ENCODE measurements around the gene IFITM2.

- TF ChIP-seq CTCF (conservative IDR thresholded peaks at IDR 0.05; ENCODE audit: low read depth in 2 of 2) (no peak), NANOG (IDR thresholded peaks at IDR 0.05; ENCODE audit: borderline replicate concordance) (no peak), EZH2 (IDR thresholded peaks at IDR 0.05; ENCODE audit: low read depth, unreplicated experiment) (no peak), ETS1 (IDR thresholded peaks at IDR 0.05) (no peak), POLR2AphosphoS5 (IDR thresholded peaks at IDR 0.05; ENCODE audit: low read depth) (no peak), ZNF114 (CRISPR knock-in tag; IDR thresholded peaks at IDR 0.05) (no peak), EZH2phosphoT487 (IDR thresholded peaks at IDR 0.05; ENCODE audit: unreplicated experiment) (no peak), CREB1 (CRISPR knock-in tag; IDR thresholded peaks at IDR 0.05; ENCODE audit: low read depth) (no peak), JUNB (IDR thresholded peaks at IDR 0.05; ENCODE audit: unreplicated experiment) (no peak), STAT1 (IDR thresholded peaks at IDR 0.05; ENCODE audit: unreplicated experiment) (no peak)
- TF ChIP-seq, protein P1, sequence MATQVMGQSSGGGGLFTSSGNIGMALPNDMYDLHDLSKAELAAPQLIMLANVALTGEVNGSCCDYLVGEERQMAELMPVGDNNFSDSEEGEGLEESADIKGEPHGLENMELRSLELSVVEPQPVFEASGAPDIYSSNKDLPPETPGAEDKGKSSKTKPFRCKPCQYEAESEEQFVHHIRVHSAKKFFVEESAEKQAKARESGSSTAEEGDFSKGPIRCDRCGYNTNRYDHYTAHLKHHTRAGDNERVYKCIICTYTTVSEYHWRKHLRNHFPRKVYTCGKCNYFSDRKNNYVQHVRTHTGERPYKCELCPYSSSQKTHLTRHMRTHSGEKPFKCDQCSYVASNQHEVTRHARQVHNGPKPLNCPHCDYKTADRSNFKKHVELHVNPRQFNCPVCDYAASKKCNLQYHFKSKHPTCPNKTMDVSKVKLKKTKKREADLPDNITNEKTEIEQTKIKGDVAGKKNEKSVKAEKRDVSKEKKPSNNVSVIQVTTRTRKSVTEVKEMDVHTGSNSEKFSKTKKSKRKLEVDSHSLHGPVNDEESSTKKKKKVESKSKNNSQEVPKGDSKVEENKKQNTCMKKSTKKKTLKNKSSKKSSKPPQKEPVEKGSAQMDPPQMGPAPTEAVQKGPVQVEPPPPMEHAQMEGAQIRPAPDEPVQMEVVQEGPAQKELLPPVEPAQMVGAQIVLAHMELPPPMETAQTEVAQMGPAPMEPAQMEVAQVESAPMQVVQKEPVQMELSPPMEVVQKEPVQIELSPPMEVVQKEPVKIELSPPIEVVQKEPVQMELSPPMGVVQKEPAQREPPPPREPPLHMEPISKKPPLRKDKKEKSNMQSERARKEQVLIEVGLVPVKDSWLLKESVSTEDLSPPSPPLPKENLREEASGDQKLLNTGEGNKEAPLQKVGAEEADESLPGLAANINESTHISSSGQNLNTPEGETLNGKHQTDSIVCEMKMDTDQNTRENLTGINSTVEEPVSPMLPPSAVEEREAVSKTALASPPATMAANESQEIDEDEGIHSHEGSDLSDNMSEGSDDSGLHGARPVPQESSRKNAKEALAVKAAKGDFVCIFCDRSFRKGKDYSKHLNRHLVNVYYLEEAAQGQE (IDR thresholded peaks at IDR 0.05; ENCODE audit: unreplicated experiment) = no peak
- TF ChIP-seq, protein P2, sequence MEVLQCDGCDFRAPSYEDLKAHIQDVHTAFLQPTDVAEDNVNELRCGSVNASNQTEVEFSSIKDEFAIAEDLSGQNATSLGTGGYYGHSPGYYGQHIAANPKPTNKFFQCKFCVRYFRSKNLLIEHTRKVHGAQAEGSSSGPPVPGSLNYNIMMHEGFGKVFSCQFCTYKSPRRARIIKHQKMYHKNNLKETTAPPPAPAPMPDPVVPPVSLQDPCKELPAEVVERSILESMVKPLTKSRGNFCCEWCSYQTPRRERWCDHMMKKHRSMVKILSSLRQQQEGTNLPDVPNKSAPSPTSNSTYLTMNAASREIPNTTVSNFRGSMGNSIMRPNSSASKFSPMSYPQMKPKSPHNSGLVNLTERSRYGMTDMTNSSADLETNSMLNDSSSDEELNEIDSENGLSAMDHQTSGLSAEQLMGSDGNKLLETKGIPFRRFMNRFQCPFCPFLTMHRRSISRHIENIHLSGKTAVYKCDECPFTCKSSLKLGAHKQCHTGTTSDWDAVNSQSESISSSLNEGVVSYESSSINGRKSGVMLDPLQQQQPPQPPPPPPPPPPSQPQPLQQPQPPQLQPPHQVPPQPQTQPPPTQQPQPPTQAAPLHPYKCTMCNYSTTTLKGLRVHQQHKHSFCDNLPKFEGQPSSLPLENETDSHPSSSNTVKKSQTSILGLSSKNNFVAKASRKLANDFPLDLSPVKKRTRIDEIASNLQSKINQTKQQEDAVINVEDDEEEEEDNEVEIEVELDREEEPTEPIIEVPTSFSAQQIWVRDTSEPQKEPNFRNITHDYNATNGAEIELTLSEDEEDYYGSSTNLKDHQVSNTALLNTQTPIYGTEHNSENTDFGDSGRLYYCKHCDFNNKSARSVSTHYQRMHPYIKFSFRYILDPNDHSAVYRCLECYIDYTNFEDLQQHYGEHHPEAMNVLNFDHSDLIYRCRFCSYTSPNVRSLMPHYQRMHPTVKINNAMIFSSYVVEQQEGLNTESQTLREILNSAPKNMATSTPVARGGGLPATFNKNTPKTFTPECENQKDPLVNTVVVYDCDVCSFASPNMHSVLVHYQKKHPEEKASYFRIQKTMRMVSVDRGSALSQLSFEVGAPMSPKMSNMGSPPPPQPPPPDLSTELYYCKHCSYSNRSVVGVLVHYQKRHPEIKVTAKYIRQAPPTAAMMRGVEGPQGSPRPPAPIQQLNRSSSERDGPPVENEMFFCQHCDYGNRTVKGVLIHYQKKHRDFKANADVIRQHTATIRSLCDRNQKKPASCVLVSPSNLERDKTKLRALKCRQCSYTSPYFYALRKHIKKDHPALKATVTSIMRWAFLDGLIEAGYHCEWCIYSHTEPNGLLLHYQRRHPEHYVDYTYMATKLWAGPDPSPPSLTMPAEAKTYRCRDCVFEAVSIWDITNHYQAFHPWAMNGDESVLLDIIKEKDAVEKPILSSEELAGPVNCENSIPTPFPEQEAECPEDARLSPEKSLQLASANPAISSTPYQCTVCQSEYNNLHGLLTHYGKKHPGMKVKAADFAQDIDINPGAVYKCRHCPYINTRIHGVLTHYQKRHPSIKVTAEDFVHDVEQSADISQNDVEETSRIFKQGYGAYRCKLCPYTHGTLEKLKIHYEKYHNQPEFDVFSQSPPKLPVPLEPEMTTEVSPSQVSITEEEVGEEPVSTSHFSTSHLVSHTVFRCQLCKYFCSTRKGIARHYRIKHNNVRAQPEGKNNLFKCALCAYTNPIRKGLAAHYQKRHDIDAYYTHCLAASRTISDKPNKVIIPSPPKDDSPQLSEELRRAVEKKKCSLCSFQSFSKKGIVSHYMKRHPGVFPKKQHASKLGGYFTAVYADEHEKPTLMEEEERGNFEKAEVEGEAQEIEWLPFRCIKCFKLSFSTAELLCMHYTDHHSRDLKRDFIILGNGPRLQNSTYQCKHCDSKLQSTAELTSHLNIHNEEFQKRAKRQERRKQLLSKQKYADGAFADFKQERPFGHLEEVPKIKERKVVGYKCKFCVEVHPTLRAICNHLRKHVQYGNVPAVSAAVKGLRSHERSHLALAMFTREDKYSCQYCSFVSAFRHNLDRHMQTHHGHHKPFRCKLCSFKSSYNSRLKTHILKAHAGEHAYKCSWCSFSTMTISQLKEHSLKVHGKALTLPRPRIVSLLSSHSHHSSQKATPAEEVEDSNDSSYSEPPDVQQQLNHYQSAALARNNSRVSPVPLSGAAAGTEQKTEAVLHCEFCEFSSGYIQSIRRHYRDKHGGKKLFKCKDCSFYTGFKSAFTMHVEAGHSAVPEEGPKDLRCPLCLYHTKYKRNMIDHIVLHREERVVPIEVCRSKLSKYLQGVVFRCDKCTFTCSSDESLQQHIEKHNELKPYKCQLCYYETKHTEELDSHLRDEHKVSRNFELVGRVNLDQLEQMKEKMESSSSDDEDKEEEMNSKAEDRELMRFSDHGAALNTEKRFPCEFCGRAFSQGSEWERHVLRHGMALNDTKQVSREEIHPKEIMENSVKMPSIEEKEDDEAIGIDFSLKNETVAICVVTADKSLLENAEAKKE (CRISPR knock-in tag; IDR thresholded peaks at IDR 0.05) = no peak
These were observed 19.7 kb upstream of the IFITM2 start for GRCh38 chr11:287821-288477.
